ENCODE measurements around the gene NCAPD3. TPM values are rescaled to one million over a fixed set of nuclear protein-coding genes. Genes with fewer than 3 reads are reported as not detected.

NCAPD3 gene
- total RNA-seq, 1 experiment from 2014 or later: 78.2 TPM

GRCh38 chr11:134223121-134223520 lies 646 bp downstream of the NCAPD3 start:
- TF ChIP-seq, protein P1, sequence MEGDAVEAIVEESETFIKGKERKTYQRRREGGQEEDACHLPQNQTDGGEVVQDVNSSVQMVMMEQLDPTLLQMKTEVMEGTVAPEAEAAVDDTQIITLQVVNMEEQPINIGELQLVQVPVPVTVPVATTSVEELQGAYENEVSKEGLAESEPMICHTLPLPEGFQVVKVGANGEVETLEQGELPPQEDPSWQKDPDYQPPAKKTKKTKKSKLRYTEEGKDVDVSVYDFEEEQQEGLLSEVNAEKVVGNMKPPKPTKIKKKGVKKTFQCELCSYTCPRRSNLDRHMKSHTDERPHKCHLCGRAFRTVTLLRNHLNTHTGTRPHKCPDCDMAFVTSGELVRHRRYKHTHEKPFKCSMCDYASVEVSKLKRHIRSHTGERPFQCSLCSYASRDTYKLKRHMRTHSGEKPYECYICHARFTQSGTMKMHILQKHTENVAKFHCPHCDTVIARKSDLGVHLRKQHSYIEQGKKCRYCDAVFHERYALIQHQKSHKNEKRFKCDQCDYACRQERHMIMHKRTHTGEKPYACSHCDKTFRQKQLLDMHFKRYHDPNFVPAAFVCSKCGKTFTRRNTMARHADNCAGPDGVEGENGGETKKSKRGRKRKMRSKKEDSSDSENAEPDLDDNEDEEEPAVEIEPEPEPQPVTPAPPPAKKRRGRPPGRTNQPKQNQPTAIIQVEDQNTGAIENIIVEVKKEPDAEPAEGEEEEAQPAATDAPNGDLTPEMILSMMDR (IDR thresholded peaks at IDR 0.05; ENCODE audit: unreplicated experiment): no peak
- Mint-ChIP-seq H3K27me3 (ENCODE audit: unreplicated experiment) (no peaks in the 10 kb centered on the region), H3K36me3 (ENCODE audit: insufficient read depth, unreplicated experiment) (peaks cover 46% of the 10 kb centered on the region), H3K27ac (ENCODE audit: unreplicated experiment) (peak overlapping the region; percentile 81), H3K9me3 (ENCODE audit: low read depth, unreplicated experiment) (no peaks in the 10 kb centered on the region), H3K4me3 (ENCODE audit: low read depth, unreplicated experiment) (peak overlapping the region; percentile 88), H3K4me1 (ENCODE audit: low read depth, unreplicated experiment) (peaks cover 52% of the 10 kb centered on the region)
- DNase-seq: no peak
- intact Hi-C loops (cut with micrococcal nuclease; ENCODE audit: unreplicated experiment): no loop called here
- CTCF ChIA-PET: no interaction called here
- BruUV-seq (replicated peaks): TSS peak; percentile 59

- intact Hi-C loops (cut with micrococcal nuclease; ENCODE audit: unreplicated experiment): no loop called here
- no TSS peak for BruUV-seq (replicated peaks)
Measured at GRCh38 chr11:134216816-134217215, 7.0 kb downstream of the NCAPD3 start.

DNA sequence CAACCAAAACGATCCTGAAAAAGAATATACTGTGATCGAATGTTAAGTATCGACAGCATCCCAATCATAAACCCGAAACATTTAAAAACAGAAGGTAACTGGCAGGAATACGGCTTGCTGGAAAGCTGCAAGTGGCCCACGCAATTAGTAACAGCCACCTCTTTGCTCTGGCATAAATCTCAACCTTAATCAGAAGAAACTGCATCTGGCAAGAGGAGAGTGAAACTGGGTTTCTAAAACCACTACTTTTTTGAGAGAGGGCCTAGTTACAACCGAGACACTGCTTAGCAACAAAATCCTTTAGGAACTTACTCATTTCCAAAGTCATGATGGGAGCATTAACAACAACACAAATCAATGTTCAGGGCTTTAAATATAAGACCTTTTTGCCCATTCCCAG lies 7.9 kb downstream of the NCAPD3 start:
- no peak overlapping the region for H3K4me3 Mint-ChIP-seq (ENCODE audit: low read depth, unreplicated experiment)
- BruUV-seq (replicated peaks): no TSS peak
- peaks cover 28% of the 10 kb centered on the region for H3K4me1 Mint-ChIP-seq (ENCODE audit: low read depth, unreplicated experiment)
- CTCF ChIA-PET: no interaction called here
- TF ChIP-seq, protein P1 (IDR thresholded peaks at IDR 0.05; ENCODE audit: unreplicated experiment): no peak
- no peak overlapping the region for H3K27ac Mint-ChIP-seq (ENCODE audit: unreplicated experiment)
- peaks cover 21% of the 10 kb centered on the region for H3K36me3 Mint-ChIP-seq (ENCODE audit: insufficient read depth, unreplicated experiment)
- intact Hi-C loops (cut with micrococcal nuclease; ENCODE audit: unreplicated experiment): no loop called here
- DNase-seq: no peak
- no peaks in the 10 kb centered on the region for H3K27me3 Mint-ChIP-seq (ENCODE audit: unreplicated experiment)
- no peaks in the 10 kb centered on the region for H3K9me3 Mint-ChIP-seq (ENCODE audit: low read depth, unreplicated experiment)

More at GRCh38 chr11:134216816-134217215, 7.0 kb downstream of the NCAPD3 start:
- DNase-seq: no peak
- TF ChIP-seq, protein P1 (IDR thresholded peaks at IDR 0.05; ENCODE audit: unreplicated experiment): no peak
- Mint-ChIP-seq H3K36me3 (ENCODE audit: insufficient read depth, unreplicated experiment) (peaks cover 16% of the 10 kb centered on the region), H3K27ac (ENCODE audit: unreplicated experiment) (no peak overlapping the region), H3K4me3 (ENCODE audit: low read depth, unreplicated experiment) (no peak overlapping the region), H3K9me3 (ENCODE audit: low read depth, unreplicated experiment) (no peaks in the 10 kb centered on the region), H3K27me3 (ENCODE audit: unreplicated experiment) (no peaks in the 10 kb centered on the region), H3K4me1 (ENCODE audit: low read depth, unreplicated experiment) (peaks cover 24% of the 10 kb centered on the region)
- CTCF ChIA-PET: no interaction called here

GRCh38 chr11:134207538-134208239 lies 16.1 kb downstream of the NCAPD3 start:
- intact Hi-C loops (cut with micrococcal nuclease; ENCODE audit: unreplicated experiment): no loop called here
- Mint-ChIP-seq H3K4me3 (ENCODE audit: low read depth, unreplicated experiment) (no peak overlapping the region), H3K27ac (ENCODE audit: unreplicated experiment) (no peak overlapping the region), H3K9me3 (ENCODE audit: low read depth, unreplicated experiment) (no peaks in the 10 kb centered on the region), H3K27me3 (ENCODE audit: unreplicated experiment) (no peaks in the 10 kb centered on the region), H3K36me3 (ENCODE audit: insufficient read depth, unreplicated experiment) (peaks cover 31% of the 10 kb centered on the region), H3K4me1 (ENCODE audit: low read depth, unreplicated experiment) (peaks cover 8% of the 10 kb centered on the region)
- BruUV-seq (replicated peaks): no TSS peak
- peak; percentile 66 for DNase-seq
- CTCF ChIA-PET: interaction anchor here (0.7 to 1.0 kb wide), 3 partner anchors 17 to 59 kb away, joined by 3 to 6 read pairs (median 4); partner anchors contain the start of gene VPS26B
- TF ChIP-seq, protein P1 (IDR thresholded peaks at IDR 0.05; ENCODE audit: unreplicated experiment): peak; percentile 81

Measured in Calu3 (cell line).